Pancreas (tissue), 10 donors: ENCODE data around the gene EIF4E1B. TPM values are rescaled to one million over a fixed set of nuclear protein-coding genes. Genes with fewer than 3 reads are reported as not detected.
A peak's percentile ranks its signal among the peaks of the same experiment; 100 is the strongest.

Source experiments
- ATAC-seq, 4 donors: fragments of 200-7000 bp; cut with Tn5 transposase; one replicate each; pipeline versions ENCODE4 v1.8.0 to v1.9.1; 2020; ENCODE audit warnings: mild to moderate bottlenecking in 4 of 4, moderate library complexity in 4 of 4
- DNase-seq, 6 donors: peaks; one replicate each; pipeline ENCODE4 v3.0.0-alpha.2; 2020
- FAIRE-seq: peaks from 2 replicates; lab custom pipeline; 2012; peaks lifted over from hg19 to GRCh38; lab: Jason Lieb, UNC
- H3K27ac ChIP-seq, 4 donors: fragments of 200-600 bp; sonication (generic); 1 replicate in 3 of 4; 2 replicates in 1 of 4; pipeline versions ENCODE4 v1.5.0 to v1.8.0; 2020
- H3K27me3 ChIP-seq, 4 donors: fragments of 200-600 bp; one replicate each; pipeline ENCODE4 v1.8.0; 2021
- H3K36me3 ChIP-seq, 3 donors: fragments of 200-600 bp; sonication (generic) in 1 of 3; one replicate each; pipeline versions ENCODE4 v1.5.0 to v1.8.0; 2020 to 2021
- H3K4me1 ChIP-seq, 3 donors: fragments of 200-600 bp; one replicate each; pipeline ENCODE4 v1.8.0; 2021
- H3K4me3 ChIP-seq, 4 donors: fragments of 200-600 bp; sonication (generic) in 2 of 4; one replicate each; pipeline versions ENCODE4 v1.5.0 to v1.8.0; 2020 to 2021
- H3K9me3 ChIP-seq, 4 donors: fragments of 200-600 bp; one replicate each; pipeline ENCODE4 v1.8.0; 2021
- WGBS, 2 donors: extraction: QIAGEN DNeasy Blood & Tissue Kit; methylation state at CpG; one replicate each; pipeline ENCODE4 v1.1.7; 2013; 5-methylcytosine and 5-hydroxymethylcytosine counted together
- intact Hi-C, 3 donors: fragments of 100-400 bp; cut with DNase I; formaldehyde crosslinking; loops; one replicate each; pipeline versions ENCODE4 v1.11.1 to v1.14.2; 2022
- polyA plus RNA-seq, 2 donors: library from polyadenylated mRNA; stranded (reverse); fragments of 200-250 nt; gene quantifications; one replicate each; pipeline ENCODE4 v1.2.3, GENCODE V29; 2013
- total RNA-seq, 6 donors: library from RNA; stranded (reverse); fragmentation: NEBNext Ultra II Directional in 4 of 6; extraction: Animal tissue kit (Norgen Biotek cat#: 25700) in 4 of 6; gene quantifications; one replicate each; pipeline versions ENCODE4 v1.2.1 to v1.2.4, GENCODE V29; 2021 to 2023
- TF ChIP-seq, protein P1 (sequence below), 4 donors: fragments of 200-600 bp; sonication (generic) in 3 of 4; IDR thresholded peaks; one replicate each; pipeline versions ENCODE4 v1.5.0 to v1.8.0; 2021; ENCODE audit warnings: antibody characterized with exemption in 4 of 4
- donor health status: healthy with polysubstance abuse.
- donor health status: DM: no; HTN: no; CAD: no; lungs with moderate emphysema.
- donor health status: DM: no; HTN: no; CAD: no.
- donor health status: control.
- donor health status: control.
- donor health status: Bipolar disorder and iron deficiency.
- donor health status: DM: yes; HTN: yes; CAD: no.
- donor health status: DM: no; HTN: no; CAD: no.
- donor health status: DM: no; HTN: no; CAD: no.
- donor health status: DM: yes; HTN: yes; CAD: no.

Gene EIF4E1B
- total and polyA plus RNA-seq, 8 donors, result 0.04 to 1.5 (median 0.30) TPM; not detected in 5

DNA sequence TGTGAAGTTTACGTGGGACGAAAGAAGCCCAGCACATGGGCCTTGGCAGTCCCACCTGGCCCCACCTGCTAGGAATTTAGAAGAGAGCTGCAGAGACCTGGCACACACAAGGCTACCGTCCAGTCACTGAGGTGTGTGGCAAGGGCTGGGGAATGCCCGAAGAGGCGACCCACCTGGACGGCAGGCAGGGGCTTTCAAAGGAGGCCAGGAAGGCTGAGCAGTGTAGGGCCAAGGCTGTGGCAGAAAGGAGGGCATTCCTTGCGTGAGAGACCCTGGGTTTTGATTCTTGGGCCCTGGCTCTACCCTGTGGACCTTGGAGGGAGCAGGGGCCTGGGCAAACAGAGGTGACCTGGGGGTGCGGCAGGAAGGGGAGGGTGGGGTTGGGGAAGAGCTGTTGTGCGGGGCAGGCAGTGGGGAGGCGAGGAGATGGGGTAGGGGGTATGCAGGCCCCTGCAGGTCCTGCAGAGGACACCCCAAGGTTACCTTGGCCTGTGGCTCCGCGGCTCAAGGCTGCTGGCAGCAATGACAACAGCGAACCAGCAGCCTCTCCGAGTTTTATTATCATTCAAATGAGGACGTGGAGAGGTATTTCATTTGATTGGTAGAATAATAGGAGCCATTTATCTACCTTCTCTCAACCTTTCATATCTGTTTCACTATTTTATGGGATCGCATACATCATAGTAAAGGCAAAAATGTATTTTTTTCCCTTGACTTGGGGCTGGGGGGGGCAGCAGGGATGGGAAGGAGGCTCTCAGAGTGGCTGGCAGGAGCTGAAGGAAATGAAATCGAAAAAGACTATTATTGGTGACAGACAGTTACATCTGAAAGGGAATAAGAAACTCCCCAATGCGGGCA lies 41.6 kb downstream of the EIF4E1B start:
- Histone ChIP-seq H3K36me3 (no peaks in the 10 kb centered on the region), H3K4me3 (no peak overlapping the region), H3K27me3 (no peaks in the 10 kb centered on the region), H3K9me3 (no peaks in the 10 kb centered on the region), H3K27ac (no peak overlapping the region), H3K4me1 (no peaks in the 10 kb centered on the region)
- DNase-seq (no peak), FAIRE-seq (no peak), ATAC-seq (no peak)
- TF ChIP-seq, protein P1, sequence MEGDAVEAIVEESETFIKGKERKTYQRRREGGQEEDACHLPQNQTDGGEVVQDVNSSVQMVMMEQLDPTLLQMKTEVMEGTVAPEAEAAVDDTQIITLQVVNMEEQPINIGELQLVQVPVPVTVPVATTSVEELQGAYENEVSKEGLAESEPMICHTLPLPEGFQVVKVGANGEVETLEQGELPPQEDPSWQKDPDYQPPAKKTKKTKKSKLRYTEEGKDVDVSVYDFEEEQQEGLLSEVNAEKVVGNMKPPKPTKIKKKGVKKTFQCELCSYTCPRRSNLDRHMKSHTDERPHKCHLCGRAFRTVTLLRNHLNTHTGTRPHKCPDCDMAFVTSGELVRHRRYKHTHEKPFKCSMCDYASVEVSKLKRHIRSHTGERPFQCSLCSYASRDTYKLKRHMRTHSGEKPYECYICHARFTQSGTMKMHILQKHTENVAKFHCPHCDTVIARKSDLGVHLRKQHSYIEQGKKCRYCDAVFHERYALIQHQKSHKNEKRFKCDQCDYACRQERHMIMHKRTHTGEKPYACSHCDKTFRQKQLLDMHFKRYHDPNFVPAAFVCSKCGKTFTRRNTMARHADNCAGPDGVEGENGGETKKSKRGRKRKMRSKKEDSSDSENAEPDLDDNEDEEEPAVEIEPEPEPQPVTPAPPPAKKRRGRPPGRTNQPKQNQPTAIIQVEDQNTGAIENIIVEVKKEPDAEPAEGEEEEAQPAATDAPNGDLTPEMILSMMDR (IDR thresholded peaks at IDR 0.05), result no peak
- WGBS, 2 donors, result 53 to 55% methylated on average over 18 of the region's 18 CpGs
- intact Hi-C loops, result no loop called here

DNA sequence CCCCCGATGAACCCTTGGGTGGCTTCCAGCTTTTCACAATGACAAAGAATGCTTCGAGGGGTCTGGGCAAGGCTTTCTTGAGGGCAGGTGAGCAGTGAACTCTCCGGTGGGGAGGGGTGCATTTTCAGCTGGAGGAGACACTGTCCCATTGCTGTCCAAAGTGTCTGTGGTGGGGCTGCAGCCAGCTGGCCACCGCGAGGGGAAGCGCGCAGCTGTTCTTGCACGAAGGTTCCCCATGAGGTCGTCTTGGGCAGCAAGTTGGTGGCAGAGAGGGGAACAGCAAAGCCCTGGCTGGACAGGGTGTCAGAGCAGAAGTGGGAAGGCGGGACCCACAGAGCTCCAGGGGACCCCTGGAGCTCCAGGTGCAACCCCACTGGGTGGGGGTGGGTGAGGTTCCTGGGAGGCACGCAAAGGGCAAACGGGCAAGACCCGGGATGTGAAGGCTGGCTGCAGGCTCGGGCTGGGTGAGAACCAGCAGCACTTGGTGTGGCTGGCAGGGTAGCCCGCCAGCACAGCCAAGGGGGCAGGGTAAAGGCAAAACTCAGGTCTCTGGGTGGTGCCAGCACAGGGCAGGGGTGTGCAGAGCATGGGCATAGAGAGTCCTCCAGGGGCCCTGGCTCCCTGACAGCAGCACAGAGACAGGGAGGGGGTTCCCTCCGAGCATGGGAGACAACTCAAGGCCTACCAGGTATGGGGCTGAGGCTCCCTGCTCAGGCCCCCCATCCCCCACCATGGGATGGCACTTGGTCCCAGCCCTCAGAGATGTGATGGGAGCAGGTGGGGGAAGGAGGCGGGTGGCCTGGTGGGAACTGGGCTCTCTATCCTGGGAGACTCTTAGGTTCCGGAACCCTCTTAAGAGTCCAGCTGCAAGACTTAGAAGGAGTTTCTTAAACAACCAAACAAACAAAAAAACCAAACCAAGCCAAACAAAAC lies 43.4 kb downstream of the EIF4E1B start:
- FAIRE-seq, result no peak
- no peaks in the 10 kb centered on the region for H3K9me3 ChIP-seq
- TF ChIP-seq, protein P1 (IDR thresholded peaks at IDR 0.05), result no peak

DNA sequence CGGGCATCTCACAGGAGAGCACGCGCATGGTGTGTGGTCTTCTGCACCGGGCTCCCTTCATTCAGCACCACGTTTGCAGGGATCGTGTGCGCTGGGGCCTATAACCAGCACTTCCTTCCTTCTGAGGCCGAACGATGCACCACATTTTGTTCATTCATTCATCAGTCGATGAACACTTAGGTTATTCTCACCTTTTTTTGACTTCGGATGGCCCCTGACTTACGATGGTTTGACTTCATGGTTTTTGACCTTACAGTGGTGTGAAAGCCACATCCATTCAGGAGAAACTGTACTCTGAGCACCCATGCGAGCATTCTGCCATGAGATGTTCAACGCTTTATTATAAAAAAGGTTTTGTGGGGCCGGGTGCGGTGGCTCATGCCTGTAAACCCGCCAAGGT lies 44.3 kb downstream of the EIF4E1B start:
- H3K4me1 ChIP-seq, result no peaks in the 10 kb centered on the region
- no peaks in the 10 kb centered on the region for H3K9me3 ChIP-seq
- H3K27me3 ChIP-seq, result no peaks in the 10 kb centered on the region
- DNase-seq, result no peak
- WGBS, 2 donors, result 76 to 87% methylated on average over 17 of the region's 17 CpGs
- H3K4me3 ChIP-seq, result no peak overlapping the region
- intact Hi-C loops, result no loop called here
- TF ChIP-seq, protein P1 (IDR thresholded peaks at IDR 0.05), result no peak
- no peak for FAIRE-seq
- no peaks in the 10 kb centered on the region for H3K36me3 ChIP-seq
- no peak overlapping the region for H3K27ac ChIP-seq
- ATAC-seq, result no peak

More for the DNA sequence above, 43.4 kb downstream of the EIF4E1B start:
- no peak for ATAC-seq
- H3K4me1 ChIP-seq, result no peaks in the 10 kb centered on the region
- WGBS, 2 donors, result 65 to 71% methylated on average over 18 of the region's 18 CpGs
- H3K27ac ChIP-seq, result no peak overlapping the region
- H3K27me3 ChIP-seq, result no peaks in the 10 kb centered on the region
- no peaks in the 10 kb centered on the region for H3K36me3 ChIP-seq
- no peak overlapping the region for H3K4me3 ChIP-seq
- intact Hi-C loops, result no loop called here
- no peak for DNase-seq

DNA sequence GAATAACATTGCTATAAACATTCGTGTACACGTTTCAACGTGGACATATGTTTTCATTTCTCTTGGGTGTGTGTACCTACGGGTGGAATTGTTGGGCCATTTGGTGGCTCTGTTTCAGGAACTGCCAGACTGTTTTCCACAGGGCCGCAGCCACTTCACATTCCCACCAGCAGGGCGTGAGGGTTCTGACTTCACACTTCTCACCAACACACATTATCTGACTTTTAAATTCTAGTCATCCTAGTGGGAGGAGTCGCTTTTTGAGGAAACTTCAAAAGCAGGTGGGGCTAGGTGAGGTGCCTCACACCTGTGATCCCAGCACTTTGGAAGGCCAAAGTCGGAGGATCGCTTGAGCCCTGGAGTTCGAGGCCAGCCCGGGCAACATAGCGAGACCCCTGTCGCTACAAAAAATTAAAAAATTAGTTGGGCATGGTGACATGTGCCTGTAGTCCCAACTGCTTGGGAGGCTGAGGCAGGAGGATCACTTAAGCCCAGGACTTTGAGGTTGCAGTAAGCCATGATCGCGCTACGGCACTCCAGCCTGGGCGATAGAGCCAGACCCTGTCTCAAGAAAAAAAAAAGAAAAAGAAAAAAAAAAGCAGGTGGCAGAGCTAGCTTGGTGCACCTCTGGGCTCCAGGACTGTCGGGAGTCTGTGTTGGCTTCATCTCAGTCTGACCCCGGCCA lies 45.3 kb downstream of the EIF4E1B start:
- WGBS, 2 donors, result 61 to 63% methylated on average over 19 of the region's 19 CpGs
- peak in 1 of 4 donors; percentile 40 for ATAC-seq
- DNase-seq, result no peak
- Histone ChIP-seq H3K4me3 (no peak overlapping the region), H3K9me3 (no peaks in the 10 kb centered on the region), H3K4me1 (no peaks in the 10 kb centered on the region), H3K36me3 (no peaks in the 10 kb centered on the region), H3K27me3 (peaks cover 0 to 4% (median 2%) of the 10 kb centered on the region in 4 donors), H3K27ac (no peak overlapping the region)
- TF ChIP-seq, protein P1 (IDR thresholded peaks at IDR 0.05), result peak in 1 of 4 donors; percentile 11
- no peak for FAIRE-seq
- intact Hi-C loops, result no loop called here
